Daoy (cell line): Measurements from ENCODE around the gene GPR75. TPM values are rescaled to one million over a fixed set of nuclear protein-coding genes. Genes with fewer than 3 reads are reported as not detected.

Experiments used
- DNase-seq: peaks from one replicate; pipeline ENCODE4 v3.0.0-alpha.2; 2015; ENCODE audit warnings: low read depth
- total RNA-seq: library from RNA; depleted of rRNA; stranded (reverse); fragments of >200 nt; shearing (Covaris generic); gene quantifications from 2 replicates; pipeline ENCODE4 v1.2.3, GENCODE V29; 2014; rRNA removed

GPR75 gene
- 1.0 and 2.8 TPM in 2 replicates for total RNA-seq

DNA sequence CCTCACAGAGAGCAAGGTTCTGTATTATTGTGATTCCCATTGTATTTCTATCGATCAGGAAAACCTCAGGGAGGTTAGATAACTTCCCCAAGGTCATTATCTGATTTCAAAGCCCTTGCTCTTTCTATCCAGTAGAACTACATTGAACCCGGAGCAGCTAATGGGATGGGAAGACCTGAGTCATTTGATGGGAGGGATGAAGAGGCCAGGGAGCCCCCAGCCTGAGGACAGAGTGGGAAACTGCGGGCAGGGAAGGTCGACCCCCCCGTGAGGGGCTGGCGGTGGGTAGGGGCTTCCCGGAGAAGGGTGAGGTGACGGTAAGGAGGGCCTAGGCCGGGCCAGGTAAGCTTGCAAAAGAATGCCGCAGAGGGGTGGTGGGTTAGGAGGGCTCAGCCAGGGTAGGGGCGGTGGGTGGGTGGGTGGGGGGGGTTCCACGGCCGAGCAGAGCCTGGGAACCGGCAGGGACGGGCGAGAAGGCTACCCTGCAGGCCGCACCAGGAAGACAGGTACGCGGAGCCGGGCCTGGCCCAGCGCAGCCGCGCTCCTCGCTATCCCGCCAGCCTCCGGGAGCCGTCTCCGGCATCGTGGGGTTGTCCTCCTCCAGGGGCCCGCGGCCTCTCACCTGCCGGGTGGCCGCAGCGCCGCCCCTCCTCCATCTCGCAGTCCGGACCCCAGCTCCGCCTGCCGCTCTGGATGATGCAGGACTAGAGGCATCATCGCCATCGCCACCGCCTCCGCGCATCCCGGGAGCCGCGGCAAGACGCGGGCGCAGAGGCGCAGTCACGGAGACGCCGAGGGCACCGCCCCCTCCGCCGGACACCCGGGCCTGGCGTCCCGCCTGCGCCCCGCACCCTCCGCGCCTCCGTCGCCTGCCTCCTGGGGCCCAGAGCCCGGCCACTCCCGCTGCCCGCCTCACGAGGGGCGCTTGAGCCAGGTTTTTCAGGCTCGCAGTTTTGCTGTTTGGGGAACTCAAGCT lies at the start of gene GPR75:
Gene GPR75, minus strand, starts transcription at position 762 of the 976 bp plus-strand sequence. CDS start 5,211 bp downstream, outside the sequence.
- no peak for DNase-seq

DNA sequence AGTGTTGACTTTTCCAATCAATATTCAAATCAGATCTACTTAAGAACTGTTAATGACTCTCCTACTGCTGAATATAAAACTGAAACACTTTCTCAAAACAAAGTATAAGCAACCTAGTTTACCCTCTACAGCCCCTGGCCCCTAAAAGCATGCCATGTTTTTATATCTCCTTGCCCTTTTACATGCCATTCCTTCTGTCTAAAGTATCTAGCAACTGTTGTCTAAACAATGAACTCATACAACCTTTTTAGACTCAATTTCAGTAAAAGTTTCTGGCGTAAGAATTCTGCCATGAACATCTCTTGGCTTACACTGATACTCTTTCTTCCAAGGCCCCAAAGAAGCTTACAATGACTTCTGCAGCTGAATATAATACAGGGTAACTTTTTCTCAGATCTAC lies 47.8 kb upstream of the GPR75 start:
- no peak for DNase-seq

GRCh38 chr2:53905396-53905795 lies 45.6 kb upstream of the GPR75 start:
- no peak for DNase-seq

DNA sequence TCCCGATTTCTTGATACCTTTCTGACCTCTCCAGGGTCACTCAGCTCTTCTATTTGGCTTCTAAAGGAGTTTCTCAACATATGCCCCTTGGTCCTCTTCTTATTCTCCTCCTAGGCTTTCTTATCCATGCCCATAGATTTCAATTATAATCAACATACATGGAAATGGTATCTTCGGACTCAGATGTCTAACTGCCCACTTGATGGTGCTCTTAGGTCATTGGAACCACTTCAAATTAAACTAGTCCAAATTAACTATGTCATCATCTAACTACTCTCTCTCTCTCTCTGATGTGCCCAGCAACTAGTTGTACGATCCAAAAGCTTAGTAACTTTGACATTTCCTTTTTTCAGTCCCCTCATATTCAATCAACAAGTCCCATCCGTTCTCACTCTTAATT lies 43.2 kb upstream of the GPR75 start:
- DNase-seq = no peak

GRCh38 chr2:53901192-53901591 lies 41.4 kb upstream of the GPR75 start:
- no peak for DNase-seq

- peak; percentile 2 for DNase-seq
Observed at GRCh38 chr2:53896864-53897263, 37.1 kb upstream of the GPR75 start.

GRCh38 chr2:53886406-53887280 lies 26.9 kb upstream of the GPR75 start:
- no peak for DNase-seq

GRCh38 chr2:53884883-53885282 lies 25.1 kb upstream of the GPR75 start:
- DNase-seq = no peak

GRCh38 chr2:53881986-53882385 lies 22.2 kb upstream of the GPR75 start:
- no peak for DNase-seq

- DNase-seq = no peak
Observed at GRCh38 chr2:53881360-53881759, 21.6 kb upstream of the GPR75 start.

- no peak for DNase-seq
Observed at GRCh38 chr2:53880756-53881155, 21.0 kb upstream of the GPR75 start.

DNA sequence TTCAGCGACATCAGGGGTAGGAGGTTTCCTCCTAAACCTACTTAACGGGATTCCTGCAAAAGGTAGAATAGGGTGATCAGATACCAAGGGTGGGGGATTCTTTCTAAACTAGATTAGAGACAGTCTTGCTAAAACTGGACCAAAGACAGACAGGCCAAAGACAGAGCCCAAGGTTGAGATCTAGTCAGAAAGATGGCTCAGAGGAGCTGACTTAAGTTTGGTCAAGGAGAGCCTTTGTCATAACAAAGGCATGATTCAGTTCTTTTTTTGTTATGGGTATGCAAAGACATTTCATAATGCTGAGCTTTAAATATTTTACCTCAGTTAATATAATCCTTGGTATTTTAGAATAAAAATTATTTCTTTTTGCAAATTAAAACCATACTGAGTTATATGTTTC lies 17.8 kb upstream of the GPR75 start:
- no peak for DNase-seq

GRCh38 chr2:53877112-53877511 lies 17.3 kb upstream of the GPR75 start:
- DNase-seq = no peak

DNA sequence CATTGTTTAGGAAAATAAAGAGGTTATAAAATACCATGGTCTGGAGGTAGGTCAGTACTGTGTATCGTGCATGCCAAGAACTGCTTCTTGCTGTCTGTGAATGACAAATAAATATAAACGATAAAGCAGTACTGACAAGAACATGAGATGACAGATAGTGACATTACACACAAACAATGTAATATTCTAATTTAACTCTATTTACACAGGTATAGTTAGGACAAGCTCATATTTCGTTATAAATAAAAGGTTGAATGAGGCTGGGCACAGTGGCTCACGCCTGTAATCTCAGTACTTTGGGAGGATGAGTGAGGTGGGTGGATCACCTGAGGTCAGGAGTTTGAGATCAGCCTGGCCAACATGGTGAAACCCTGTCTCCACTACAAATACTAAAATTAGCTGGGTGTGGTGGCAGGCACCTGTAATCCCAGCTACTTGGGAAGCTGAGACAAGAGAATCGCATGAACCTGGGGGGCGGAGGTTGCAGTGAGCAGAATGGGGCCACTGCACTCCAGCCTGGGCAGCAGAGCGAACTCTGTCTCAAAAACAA lies 14.7 kb upstream of the GPR75 start:
- DNase-seq = no peak

DNA sequence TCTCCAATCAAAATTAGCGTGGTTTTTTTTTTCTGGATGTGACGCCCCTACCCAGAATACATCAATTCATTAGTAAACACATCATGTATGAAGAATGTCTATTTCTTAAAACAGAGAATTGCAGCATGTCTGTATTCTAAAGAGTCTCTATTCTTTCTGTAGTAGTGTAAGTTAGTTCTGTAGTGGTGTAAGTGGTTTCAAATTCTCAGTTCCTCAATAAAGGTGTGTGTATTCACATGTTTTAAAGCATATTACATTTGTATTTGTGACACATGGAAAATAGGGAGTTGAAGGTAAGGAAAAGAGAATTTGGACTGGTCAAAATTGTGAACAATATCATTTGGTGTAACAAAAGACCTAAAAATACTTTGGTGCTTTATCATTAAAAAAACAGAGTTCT lies 8.0 kb upstream of the GPR75 start:
- DNase-seq = no peak

GRCh38 chr2:53867169-53867568 lies 7.4 kb upstream of the GPR75 start:
- no peak for DNase-seq

DNA sequence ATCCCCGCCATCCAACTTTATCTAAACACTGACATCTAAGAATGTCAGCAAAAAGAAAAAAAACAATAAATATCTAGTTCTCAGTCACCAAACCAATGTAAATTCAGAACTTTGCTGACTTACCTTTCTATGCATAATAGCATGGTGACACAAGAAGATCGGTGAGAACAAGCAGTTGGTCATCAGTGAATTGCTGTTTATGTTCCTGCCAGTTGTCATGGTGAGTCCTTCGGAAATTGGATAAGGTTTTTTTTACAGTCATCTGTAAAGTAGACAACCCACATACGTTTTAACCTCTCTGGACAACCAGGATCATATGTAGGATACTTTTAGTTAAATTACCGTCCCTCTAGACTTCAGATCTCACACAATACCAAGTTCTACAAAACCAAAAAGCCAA lies 6.2 kb upstream of the GPR75 start:
- no peak for DNase-seq

DNA sequence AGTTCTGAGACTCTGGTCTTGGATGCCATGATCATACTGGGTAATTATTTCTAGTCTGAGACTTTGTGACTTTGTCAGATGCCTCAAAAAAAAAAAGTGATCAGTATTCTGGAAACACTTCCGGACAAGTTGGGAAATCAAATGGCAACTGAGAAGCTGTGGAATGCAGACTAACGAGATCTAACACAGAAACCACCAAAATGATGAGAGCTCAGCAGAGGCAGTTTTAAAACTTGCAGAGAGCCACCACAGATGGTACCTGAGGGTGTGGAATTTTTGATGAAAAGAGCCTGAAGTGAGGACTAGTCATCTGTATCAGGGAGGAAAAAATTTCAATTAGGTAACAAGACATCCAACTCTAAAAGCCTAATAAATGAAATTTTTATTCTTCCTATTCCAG lies 5.5 kb upstream of the GPR75 start:
- no peak for DNase-seq

- DNase-seq = no peak
Observed at GRCh38 chr2:53863538-53864227, 3.9 kb upstream of the GPR75 start.

DNA sequence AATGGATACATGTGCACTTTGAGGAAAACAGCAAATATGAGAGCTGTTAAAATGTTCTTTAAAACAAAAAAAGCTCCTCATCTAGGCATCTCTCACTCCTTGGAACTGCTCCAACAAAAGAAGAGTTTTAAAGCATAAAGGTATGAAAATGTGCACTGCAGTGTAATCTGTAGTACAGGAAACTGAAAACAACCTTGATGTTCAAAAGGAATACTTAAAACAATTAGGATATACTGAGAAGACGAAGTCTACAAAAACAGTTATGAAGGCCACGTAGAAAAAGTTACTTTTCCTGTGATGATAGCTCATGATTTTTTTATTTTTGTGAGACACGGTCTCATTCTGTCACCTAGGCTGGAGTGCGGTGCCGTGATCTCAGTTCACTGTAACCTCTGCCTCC lies 2.1 kb upstream of the GPR75 start:
- DNase-seq = no peak

DNA sequence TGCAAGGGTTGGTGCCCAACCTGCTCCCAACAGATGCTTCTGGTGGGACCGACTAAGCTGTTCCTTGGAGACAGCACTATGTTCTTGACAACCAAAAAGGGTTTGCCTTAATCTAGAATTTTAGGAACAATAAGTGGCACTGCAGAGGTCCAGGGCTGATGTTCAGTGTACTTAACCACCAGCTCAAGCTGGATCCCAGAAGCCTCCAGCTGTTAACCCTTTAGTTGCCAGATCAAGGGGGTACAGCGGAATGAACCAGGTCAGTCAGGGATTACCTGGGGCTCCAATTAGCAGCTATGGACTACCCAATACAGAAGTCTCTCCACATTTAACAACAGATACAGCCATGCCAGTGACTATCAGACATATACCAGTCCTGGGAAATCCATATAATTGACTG lies 3.5 kb downstream of the GPR75 start:
- no peak for DNase-seq

- no peak for DNase-seq
Observed at GRCh38 chr2:53854678-53855077, 5.1 kb downstream of the GPR75 start.
